Measurements from ENCODE around the gene BACH1. TPM values are rescaled to one million over a fixed set of nuclear protein-coding genes. Genes with fewer than 3 reads are reported as not detected.

BACH1 gene
- polyA plus RNA-seq, 1 experiment: 72.2 TPM

GRCh38 chr21:29297483-29298347 lies 1.0 kb upstream of the BACH1 start:
- no peak overlapping the region for H3K27ac ChIP-seq (ENCODE audit: low read depth, low read length)

GRCh38 chr21:29299046-29299915 lies 559 bp downstream of the BACH1 start:
- DNase-seq (ENCODE audit: low read depth, low spot score): no peak
- POLR2A ChIA-PET: interaction anchor here (0.6 to 2.6 kb wide), 26 partner anchors 10 to 226 kb away, joined by 3 to 13 read pairs (median 4); partner anchors contain the start of gene CCT8
- CTCF ChIA-PET: interaction anchor here (0.6 to 2.5 kb wide), 5 partner anchors 9 to 550 kb away, joined by 3 to 23 read pairs (median 4); no protein-coding TSS in a partner anchor
- no peak for TF ChIP-seq CTCF (IDR thresholded peaks at IDR 0.05; ENCODE audit: low read depth, low read length)
- Histone ChIP-seq H3K4me3 (ENCODE audit: low read depth, low read length) (peak overlapping the region; percentile 97), H3K27ac (ENCODE audit: low read depth, low read length) (peak overlapping the region; percentile 99), H3K27me3 (ENCODE audit: control insufficient read depth, insufficient read depth, low read length) (no peaks in the 10 kb centered on the region), H3K9me3 (ENCODE audit: control insufficient read depth, insufficient read depth, low read length) (peaks cover 14% of the 10 kb centered on the region)

More at GRCh38 chr21:29297483-29298347, 1.0 kb upstream of the BACH1 start:
- Histone ChIP-seq H3K4me3 (ENCODE audit: low read depth, low read length) (peak overlapping the region; percentile 58), H3K27me3 (ENCODE audit: control insufficient read depth, insufficient read depth, low read length) (no peaks in the 10 kb centered on the region), H3K9me3 (ENCODE audit: control insufficient read depth, insufficient read depth, low read length) (peaks cover 14% of the 10 kb centered on the region)
- TF ChIP-seq CTCF (IDR thresholded peaks at IDR 0.05; ENCODE audit: low read depth, low read length): no peak
- CTCF ChIA-PET: interaction anchor here (0.6 to 1.5 kb wide), 6 partner anchors 9 to 208 kb away, joined by 3 to 16 read pairs (median 3); no protein-coding TSS in a partner anchor
- POLR2A ChIA-PET: interaction anchor here (1.0 to 1.7 kb wide), 5 partner anchors 8 to 221 kb away, joined by 3 to 4 read pairs (median 3); no protein-coding TSS in a partner anchor
- no peak for DNase-seq (ENCODE audit: low read depth, low spot score)

- no peaks in the 10 kb centered on the region for H3K27me3 ChIP-seq (ENCODE audit: control insufficient read depth, insufficient read depth, low read length)
- ChIA-PET CTCF (interaction anchor here (0.6 to 2.5 kb wide), 8 partner anchors 10 to 549 kb away, joined by 3 to 23 read pairs (median 4); no protein-coding TSS in a partner anchor), POLR2A (interaction anchor here (0.5 to 2.6 kb wide), 22 partner anchors 11 to 1332 kb away, joined by 3 to 13 read pairs (median 4); no protein-coding TSS in a partner anchor)
- peak overlapping the region; percentile 99 for H3K27ac ChIP-seq (ENCODE audit: low read depth, low read length)
- peak overlapping the region; percentile 97 for H3K4me3 ChIP-seq (ENCODE audit: low read depth, low read length)
- no peak for TF ChIP-seq CTCF (IDR thresholded peaks at IDR 0.05; ENCODE audit: low read depth, low read length)
- H3K9me3 ChIP-seq (ENCODE audit: control insufficient read depth, insufficient read depth, low read length): peaks cover 14% of the 10 kb centered on the region
- DNase-seq (ENCODE audit: low read depth, low spot score): peak; percentile 94
Observed at GRCh38 chr21:29299916-29300806, 1.4 kb downstream of the BACH1 start.

GRCh38 chr21:29300807-29301138 lies 2.1 kb downstream of the BACH1 start:
- POLR2A ChIA-PET: interaction anchor here (0.5 to 2.6 kb wide), 11 partner anchors 18 to 1332 kb away, joined by 3 to 13 read pairs (median 6); no protein-coding TSS in a partner anchor
- no peak for DNase-seq (ENCODE audit: low read depth, low spot score)
- CTCF ChIA-PET: interaction anchor here (0.6 to 2.5 kb wide), 6 partner anchors 13 to 211 kb away, joined by 3 to 23 read pairs (median 4); no protein-coding TSS in a partner anchor

More at GRCh38 chr21:29300807-29301138, 2.1 kb downstream of the BACH1 start:
- H3K9me3 ChIP-seq (ENCODE audit: control insufficient read depth, insufficient read depth, low read length): peaks cover 11% of the 10 kb centered on the region
- H3K27ac ChIP-seq (ENCODE audit: low read depth, low read length): peak overlapping the region; percentile 99
- no peak for TF ChIP-seq CTCF (IDR thresholded peaks at IDR 0.05; ENCODE audit: low read depth, low read length)
- H3K4me3 ChIP-seq (ENCODE audit: low read depth, low read length): peak overlapping the region; percentile 97
- H3K27me3 ChIP-seq (ENCODE audit: control insufficient read depth, insufficient read depth, low read length): no peaks in the 10 kb centered on the region
